ENCODE data around the gene SYNDIG1.

Gene SYNDIG1

GRCh38 chr20:24448170-24448569 lies 21.3 kb upstream of the SYNDIG1 start:
- no peak for DNase-seq (ENCODE audit: low spot score)

GRCh38 chr20:24449026-24449720 lies 20.3 kb upstream of the SYNDIG1 start:
- DNase-seq (ENCODE audit: low spot score) = no peak

GRCh38 chr20:24450177-24450576 lies 19.3 kb upstream of the SYNDIG1 start:
- DNase-seq (ENCODE audit: low spot score) = no peak

GRCh38 chr20:24450624-24451376 lies 18.6 kb upstream of the SYNDIG1 start:
- no peak for DNase-seq (ENCODE audit: low spot score)

GRCh38 chr20:24451428-24451827 lies 18.0 kb upstream of the SYNDIG1 start:
- DNase-seq (ENCODE audit: low spot score) = no peak

GRCh38 chr20:24452016-24452415 lies 17.4 kb upstream of the SYNDIG1 start:
- no peak for DNase-seq (ENCODE audit: low spot score)

- no peak for DNase-seq (ENCODE audit: low spot score)
Measured at GRCh38 chr20:24452498-24453127, 16.8 kb upstream of the SYNDIG1 start.

GRCh38 chr20:24453869-24454268 lies 15.6 kb upstream of the SYNDIG1 start:
- no peak for DNase-seq (ENCODE audit: low spot score)

- no peak for DNase-seq (ENCODE audit: low spot score)
Measured at GRCh38 chr20:24455081-24455480, 14.3 kb upstream of the SYNDIG1 start.

GRCh38 chr20:24456398-24456781 lies 13.0 kb upstream of the SYNDIG1 start:
- no peak for DNase-seq (ENCODE audit: low spot score)

GRCh38 chr20:24458436-24458835 lies 11.0 kb upstream of the SYNDIG1 start:
- DNase-seq (ENCODE audit: low spot score) = no peak

- DNase-seq (ENCODE audit: low spot score) = no peak
Measured at GRCh38 chr20:24459733-24460132, 9.7 kb upstream of the SYNDIG1 start.

- no peak for DNase-seq (ENCODE audit: low spot score)
Measured at GRCh38 chr20:24460712-24461111, 8.7 kb upstream of the SYNDIG1 start.

- DNase-seq (ENCODE audit: low spot score) = no peak
Measured at GRCh38 chr20:24461848-24462247, 7.6 kb upstream of the SYNDIG1 start.

- no peak for DNase-seq (ENCODE audit: low spot score)
Measured at GRCh38 chr20:24462460-24463010, 6.9 kb upstream of the SYNDIG1 start.

- DNase-seq (ENCODE audit: low spot score) = no peak
Measured at GRCh38 chr20:24465159-24465558, 4.3 kb upstream of the SYNDIG1 start.

- no peak for DNase-seq (ENCODE audit: low spot score)
Measured at GRCh38 chr20:24465730-24466129, 3.7 kb upstream of the SYNDIG1 start.

GRCh38 chr20:24468401-24469115 lies 871 bp upstream of the SYNDIG1 start:
- DNase-seq (ENCODE audit: low spot score) = no peak

GRCh38 chr20:24469894-24470745 lies 691 bp downstream of the SYNDIG1 start:
- no peak for DNase-seq (ENCODE audit: low spot score)

- no peak for DNase-seq (ENCODE audit: low spot score)
Measured at GRCh38 chr20:24470746-24471582, 1.5 kb downstream of the SYNDIG1 start.
